DMS153 treated with DMSO at 0.1 percent for 48 hours (cell line): Measurements from ENCODE around the gene MPRIP.
"Not testable (repeated sequence)": the region's sequence is repeated elsewhere in the genome, so short reads cannot be mapped to it uniquely, and the experiment has no call there.

ENCODE experiments used
- DNase-seq: peaks from one replicate; lab custom pipeline; 2025; ENCODE audit not compliant: unreplicated experiment; lab: John Stamatoyannopoulos, UW

The MPRIP gene

DNA sequence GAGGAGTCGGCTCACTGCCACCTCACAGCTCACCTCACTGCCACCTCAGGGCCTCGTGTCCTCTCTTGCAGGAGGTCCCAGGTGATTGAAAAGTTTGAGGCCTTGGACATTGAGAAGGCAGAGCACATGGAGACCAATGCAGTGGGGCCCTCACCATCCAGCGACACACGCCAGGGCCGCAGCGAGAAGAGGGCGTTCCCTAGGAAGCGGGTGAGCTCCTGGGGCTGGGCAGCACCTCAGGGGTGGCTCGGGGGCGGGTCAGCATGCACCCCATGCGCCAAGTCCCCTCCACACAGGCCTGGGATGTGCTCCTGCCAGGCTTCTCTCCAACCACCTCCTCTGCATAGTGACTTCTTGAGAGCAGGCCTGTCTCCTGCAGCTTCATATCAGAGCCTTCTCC is 100.3 kb downstream of the MPRIP start:
- no peak for DNase-seq

DNA sequence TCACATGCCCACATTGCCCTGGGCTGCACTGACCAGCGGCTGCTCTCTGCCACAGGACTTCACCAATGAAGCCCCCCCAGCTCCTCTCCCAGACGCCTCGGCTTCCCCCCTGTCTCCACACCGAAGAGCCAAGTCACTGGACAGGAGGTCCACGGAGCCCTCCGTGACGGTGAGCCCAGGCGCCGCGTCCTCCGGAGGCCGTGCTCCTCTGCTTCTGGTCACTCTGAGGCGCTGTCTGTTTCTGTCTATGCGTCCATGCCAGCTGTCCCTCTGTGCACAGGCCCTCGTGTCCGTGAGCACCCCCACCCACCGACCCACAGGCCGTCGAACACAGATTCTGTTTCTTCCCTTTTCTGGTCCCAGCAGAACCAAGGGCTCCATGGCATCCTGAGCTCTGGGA is 101.2 kb downstream of the MPRIP start:
- no peak for DNase-seq

GRCh38 chr17:17144061-17144460 is 101.8 kb downstream of the MPRIP start:
- DNase-seq, result no peak

DNA sequence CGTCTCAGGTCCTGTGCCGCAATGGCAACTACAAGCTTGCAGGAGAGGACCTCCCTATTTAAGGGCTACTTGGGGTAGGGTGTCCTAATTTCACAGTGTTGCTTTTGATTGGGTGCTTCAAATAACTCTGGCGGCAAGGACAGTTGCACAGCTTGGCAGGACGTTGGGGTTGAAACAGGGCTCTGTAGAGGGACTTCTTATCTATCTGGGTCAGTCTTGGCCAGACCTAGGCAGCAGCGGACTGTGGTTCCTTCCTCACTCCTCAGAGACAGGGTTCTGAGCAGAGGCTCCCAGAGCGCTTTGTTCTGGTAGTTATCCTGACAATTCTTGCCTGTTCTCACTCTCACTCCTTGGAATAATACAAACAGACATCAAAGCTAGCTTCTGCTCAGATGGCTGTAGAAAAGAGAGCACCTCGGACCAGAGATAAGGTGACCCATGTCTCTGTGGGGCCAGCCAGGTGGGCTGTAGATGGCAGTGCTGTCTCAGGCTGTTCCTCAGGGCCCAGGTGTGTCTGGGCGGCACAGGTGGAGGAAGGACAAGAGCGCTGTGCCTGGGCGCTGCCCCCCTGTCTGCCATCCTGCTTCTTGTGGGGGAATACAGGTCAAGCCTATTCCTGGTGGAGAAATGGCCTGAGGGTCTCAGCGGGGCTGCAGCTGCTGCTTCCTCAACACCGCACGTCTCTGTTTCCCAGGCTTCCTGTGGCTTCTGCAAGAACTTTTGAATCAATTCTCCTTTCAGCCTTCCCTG is 102.8 kb downstream of the MPRIP start:
- no peak for DNase-seq

DNA sequence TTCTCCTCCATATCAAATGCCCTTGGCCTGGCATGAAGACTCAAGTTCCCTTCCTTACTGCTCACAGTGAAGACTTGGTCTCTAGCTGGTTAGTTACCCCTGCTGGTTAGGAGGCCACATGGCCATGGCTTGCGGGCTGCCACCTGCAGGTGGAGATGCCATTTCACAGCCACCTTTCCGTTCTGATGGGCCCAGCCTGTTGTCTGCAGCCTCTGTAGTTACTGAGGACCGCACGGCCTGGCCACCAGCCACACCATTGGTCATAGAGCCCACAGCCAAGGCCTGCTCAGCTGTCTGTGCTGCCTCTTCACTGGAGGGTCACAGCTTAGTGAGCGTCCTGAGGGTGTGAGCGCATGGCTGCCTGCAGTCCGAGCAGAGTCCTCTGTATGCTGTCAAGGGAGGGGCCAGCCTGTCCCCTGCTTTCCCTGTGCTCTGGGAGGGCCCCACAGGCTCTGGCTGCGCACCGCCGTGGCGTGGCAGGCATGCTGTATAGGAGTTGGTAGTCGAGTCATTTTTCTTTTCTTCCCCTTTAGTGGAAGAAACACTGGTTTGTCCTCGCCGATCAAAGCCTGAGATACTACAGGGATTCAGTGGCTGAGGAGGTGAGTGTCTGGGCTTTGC is 104.6 kb downstream of the MPRIP start:
- DNase-seq, result no peak

DNA sequence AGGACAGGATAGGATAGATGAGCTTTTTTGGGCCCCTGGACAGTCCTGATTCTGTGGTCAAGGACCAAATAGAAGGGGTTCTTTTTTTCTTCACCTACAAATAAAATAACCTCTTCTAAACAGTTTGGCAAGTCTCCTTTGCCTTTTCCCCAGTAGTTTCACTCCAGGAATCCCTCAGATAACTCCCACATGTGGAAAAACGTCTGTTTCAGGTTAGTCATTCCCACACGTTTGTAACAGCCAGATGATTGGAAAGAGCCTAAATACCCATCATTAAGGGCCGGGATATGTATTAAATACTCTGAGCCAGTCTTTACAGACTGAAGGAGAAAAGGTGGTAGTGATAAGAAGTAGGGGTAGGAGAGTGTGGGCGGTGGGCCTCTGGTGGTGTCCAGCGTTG is 105.6 kb downstream of the MPRIP start:
- DNase-seq, result no peak

GRCh38 chr17:17149520-17150447 is 107.5 kb downstream of the MPRIP start:
- DNase-seq, result no peak

GRCh38 chr17:17150448-17150800 is 108.2 kb downstream of the MPRIP start:
- no peak for DNase-seq

DNA sequence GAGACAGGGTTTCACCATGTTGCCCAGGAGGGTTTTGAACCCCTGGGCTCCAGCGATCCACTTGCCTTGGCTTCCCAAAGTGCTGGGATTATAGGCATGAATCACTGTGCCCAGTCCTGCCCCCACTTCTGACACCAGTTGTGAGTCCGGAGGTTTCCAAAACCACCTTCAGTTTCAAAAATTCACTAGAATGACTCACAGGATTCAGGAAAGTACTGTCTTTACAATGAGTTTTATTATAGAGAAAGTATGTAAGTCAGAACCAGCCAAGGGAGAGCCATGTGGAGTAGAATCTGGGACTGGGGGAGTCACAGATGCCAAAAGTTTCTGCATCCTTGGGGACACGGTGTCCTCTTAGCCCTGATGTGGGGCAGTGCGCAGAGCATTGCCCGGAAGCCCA is 108.8 kb downstream of the MPRIP start:
- DNase-seq, result no peak

GRCh38 chr17:17151541-17151940 is 109.3 kb downstream of the MPRIP start:
- no peak for DNase-seq

DNA sequence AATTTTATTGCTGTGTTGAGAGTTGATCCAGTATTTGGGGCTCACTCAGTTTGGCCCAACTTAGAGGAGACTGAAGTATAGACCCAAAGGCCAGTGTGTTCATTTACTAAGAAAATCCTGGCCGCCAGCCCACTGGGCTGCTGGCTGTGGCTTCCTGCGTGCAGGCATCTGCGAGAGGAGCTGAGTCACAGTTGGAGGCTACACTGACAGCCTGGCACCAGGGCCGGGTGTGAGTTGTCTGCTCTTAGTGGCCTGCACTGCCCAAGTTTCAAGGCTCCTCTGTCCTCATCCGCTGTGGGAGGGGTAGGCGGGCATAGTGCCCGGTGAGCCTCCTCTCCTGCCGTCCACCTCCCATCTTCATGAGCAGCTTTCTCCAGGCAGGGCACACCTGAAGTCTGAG is 109.7 kb downstream of the MPRIP start:
- no peak for DNase-seq

GRCh38 chr17:17152385-17152784 is 110.1 kb downstream of the MPRIP start:
- no peak for DNase-seq

GRCh38 chr17:17153071-17153470 is 110.8 kb downstream of the MPRIP start:
- no peak for DNase-seq

- no peak for DNase-seq
Measured at GRCh38 chr17:17153709-17154108, 111.5 kb downstream of the MPRIP start.

DNA sequence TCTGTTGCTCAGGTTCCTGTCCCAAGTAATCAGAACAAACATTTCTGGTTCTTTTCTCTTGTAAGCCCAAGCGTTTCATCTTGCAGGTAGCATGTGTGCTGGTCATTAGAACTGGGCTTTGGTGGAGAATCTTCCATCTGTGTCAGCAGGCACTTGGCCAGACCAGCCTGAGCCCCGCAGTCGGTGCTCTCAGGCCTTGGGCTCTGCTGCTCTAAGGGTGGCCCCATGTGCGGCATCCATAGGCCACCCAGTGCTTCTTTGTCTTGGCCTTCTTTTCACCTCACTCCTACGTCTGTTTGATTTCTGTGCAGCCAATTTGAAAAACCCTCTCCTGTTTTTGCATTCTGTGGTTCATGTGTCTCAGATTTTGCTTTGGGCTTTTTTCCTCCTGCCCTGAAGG is 112.3 kb downstream of the MPRIP start:
- no peak for DNase-seq

GRCh38 chr17:17154981-17155380 is 112.7 kb downstream of the MPRIP start:
- no peak for DNase-seq

DNA sequence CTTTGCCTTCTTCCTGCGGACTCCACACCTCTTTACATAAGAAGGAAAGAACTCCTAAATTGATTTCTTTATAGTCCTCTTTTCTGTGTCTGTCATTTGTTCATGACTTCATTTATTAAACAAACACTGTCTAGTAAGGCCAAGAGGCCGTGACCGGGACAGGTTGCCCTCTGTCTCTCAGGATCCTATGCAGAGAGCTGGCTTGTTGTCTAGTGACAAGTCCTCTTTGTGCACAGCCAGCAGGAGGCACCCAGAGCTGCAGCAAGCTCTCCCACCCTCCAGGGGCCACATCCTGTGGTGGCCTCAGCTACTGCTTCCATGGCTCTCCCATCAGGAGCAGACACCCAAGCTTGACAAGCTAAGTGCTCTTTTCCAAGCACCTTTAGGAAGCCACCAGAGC is 113.3 kb downstream of the MPRIP start:
- no peak for DNase-seq

- no peak for DNase-seq
Measured at GRCh38 chr17:17156107-17156506, 113.8 kb downstream of the MPRIP start.

DNA sequence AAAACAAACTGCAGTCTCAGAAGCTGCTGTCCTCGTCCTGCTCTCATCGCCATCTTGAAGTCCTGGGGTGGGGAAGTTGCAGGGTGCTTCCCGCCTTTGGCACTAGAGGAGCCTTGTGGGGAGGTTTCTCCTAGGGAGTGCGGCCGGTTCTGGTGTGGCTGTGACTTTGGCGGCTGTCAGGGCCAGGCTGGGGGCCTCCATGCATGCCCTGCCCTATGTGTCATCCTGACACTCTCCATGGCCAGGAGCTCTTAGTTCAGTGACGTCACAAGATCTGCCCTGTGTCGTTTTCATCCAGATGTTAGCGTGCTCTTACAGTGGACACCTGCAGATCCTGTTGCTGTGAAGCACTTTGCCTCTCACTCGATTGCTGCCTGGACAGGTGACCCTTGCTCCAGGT is 114.3 kb downstream of the MPRIP start:
- DNase-seq, result no peak

GRCh38 chr17:17157041-17157440 is 114.8 kb downstream of the MPRIP start:
- DNase-seq, result no peak

DNA sequence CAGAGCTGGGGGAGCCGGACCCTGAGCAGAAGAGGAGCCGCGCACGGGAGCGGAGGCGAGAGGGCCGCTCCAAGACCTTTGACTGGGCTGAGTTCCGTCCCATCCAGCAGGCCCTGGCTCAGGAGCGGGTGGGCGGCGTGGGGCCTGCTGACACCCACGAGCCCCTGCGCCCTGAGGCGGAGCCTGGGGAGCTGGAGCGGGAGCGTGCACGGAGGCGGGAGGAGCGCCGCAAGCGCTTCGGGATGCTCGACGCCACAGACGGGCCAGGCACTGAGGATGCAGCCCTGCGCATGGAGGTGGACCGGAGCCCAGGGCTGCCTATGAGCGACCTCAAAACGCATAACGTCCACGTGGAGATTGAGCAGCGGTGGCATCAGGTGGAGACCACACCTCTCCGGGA is 116.2 kb downstream of the MPRIP start:
- DNase-seq, result not testable (repeated sequence)

DNA sequence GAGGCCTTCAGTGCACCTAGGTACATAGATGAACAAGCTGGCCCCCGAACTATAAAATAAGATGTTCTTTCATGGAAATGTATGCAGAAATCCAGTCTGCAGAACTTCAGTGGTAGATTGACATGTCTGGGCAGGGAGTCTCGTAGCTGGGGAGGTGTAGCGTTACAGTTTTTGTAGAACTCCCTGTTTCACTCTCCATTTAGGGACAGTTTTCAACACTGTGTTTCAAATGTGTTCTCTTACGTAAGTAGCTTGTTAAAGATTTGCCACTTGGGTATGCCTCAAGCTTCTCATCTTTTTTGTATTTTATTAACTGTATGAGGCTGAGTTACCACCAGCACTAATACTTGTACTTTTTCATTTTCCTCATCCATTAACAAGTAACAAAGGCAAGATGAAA is 117.3 kb downstream of the MPRIP start:
- no peak for DNase-seq
